SIG-M5 (cell line): Measurements from ENCODE around the gene VPS51.
"Not testable (repeated sequence)": the region's sequence is repeated elsewhere in the genome, so short reads cannot be mapped to it uniquely, and the experiment has no call there.

ENCODE experiments used
- DNase-seq: peaks from one replicate; lab custom pipeline; 2025; lab: John Stamatoyannopoulos, UW

Gene VPS51

DNA sequence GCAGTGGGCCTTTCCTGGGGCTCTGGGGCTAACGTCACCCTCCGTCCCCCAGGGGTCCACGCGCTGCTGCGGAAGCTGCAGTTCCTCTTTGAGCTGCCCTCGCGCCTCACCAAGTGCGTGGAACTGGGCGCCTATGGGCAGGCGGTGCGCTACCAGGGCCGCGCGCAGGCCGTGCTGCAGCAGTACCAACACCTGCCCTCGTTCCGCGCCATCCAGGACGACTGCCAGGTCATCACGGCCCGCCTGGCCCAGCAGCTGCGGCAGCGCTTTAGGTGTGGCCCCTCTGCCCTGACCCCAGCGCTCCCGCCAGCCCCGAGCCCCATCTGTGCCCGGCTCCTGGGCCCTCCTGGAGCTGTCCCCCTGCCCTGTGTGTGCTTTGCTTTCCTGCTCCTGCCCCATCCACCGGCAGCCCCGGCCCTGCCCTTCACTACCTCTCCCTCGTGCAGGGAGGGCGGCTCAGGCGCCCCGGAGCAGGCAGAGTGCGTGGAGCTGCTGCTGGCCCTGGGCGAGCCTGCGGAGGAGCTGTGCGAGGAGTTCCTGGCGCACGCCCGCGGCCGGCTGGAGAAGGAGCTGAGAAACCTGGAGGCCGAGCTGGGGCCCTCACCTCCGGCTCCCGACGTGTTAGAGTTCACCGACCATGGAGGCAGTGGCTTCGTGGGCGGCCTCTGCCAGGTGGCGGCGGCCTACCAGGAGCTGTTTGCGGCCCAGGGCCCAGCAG lies 11.9 kb downstream of the VPS51 start:
- no peak for DNase-seq

DNA sequence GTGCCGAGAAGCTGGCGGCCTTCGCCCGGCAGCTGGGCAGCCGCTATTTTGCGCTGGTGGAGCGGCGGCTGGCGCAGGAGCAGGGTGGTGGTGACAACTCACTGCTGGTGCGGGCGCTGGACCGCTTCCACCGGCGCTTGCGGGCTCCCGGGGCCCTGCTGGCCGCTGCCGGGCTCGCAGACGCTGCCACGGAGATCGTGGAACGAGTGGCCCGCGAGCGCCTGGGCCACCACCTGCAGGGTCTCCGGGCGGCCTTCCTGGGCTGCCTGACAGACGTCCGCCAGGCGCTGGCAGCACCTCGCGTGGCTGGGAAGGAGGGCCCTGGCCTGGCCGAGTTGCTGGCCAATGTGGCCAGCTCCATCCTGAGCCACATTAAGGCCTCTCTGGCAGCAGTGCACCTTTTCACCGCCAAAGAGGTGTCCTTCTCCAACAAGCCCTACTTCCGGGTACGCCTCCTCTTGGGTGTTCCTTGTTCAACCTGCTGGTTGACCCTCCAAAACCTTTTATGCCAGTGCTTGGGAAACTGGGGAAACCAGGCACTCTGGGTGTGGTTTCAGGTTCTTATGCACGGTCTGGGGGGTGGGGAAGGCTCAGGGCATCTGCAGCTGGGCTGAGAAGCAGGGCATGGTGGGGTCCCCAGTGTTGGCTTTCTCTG lies 12.6 kb downstream of the VPS51 start:
- DNase-seq, result no peak

DNA sequence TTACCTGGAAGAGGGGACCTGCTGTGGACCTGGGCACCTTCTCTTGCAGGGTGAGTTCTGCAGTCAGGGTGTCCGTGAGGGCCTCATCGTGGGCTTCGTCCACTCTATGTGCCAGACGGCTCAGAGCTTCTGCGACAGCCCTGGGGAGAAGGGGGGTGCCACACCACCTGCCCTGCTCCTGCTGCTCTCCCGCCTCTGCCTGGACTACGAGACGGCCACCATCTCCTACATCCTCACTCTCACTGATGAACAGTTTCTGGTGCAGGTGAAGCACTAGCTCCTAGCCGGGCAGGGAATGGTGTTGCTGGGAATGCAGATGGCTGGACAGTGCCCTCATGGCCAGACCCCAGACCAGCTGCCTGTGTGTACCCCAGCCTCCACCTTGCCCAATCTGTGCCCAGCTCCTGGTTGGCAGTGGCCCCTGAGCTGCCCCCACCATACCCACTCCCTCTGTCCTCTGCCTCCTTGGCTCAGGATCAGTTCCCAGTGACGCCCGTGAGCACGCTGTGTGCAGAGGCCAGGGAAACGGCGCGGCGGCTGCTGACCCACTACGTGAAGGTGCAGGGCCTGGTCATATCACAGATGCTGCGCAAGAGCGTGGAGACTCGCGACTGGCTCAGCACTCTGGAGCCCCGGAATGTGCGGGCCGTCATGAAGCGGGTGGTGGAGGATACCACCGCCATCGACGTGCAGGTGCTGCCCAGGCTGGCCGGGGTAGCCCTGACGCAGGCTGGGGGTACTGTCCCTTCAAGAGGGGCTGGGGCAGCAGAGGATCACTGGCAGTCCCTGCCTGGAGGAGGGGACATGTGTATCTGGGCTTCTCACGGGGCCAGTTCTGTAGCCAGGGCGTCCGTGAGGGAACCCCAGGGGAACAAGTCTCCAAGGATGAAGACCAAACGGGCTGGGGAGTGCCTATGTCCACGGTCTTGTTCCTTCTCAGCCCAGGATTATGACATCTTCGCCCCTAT lies 13.5 kb downstream of the VPS51 start:
- no peak for DNase-seq

DNA sequence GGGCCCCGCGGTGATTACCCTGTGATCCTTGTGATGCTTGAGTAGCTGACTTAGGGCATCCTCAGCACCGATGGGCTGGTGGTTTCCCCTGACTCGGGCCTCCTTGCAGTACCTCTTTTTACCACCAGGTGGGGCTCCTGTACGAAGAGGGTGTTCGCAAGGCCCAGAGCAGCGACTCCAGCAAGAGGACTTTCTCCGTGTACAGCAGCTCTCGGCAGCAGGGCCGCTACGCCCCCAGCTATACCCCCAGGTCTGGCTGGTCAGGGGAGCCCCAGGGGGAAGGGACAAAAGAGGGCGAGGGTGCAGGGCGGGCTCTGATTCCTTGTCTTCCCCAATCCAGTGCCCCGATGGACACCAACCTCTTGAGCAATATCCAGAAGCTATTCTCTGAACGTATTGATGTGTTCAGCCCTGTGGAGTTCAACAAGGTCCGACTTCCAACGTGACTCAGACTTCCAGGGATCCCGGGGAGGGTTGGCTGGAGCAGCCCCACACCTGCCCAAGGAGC lies 14.4 kb downstream of the VPS51 start:
- peak; percentile 39 for DNase-seq

DNA sequence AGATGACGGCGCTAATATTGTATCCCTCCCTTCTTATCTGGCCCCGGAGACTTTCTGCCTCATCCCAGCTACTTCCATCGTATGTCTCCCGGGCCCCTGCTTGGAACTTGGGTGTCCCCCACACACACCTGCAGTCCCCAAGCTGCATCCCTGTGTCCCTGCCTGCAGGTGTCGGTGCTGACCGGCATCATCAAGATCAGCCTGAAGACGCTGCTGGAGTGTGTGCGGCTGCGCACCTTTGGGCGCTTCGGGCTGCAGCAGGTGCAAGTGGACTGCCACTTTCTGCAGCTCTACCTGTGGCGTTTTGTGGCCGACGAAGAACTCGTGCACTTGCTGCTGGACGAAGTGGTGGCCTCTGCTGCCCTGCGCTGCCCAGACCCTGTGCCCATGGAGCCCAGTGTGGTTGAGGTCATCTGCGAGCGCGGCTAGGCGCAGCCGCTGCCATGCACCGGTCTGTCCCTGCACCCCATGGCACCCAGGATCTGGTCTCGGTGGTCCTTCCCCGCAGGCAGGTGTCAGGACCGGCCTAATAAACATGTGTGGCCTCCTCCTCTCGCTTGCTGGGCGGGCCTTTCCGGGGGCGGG lies 15.2 kb downstream of the VPS51 start:
- no peak for DNase-seq

DNA sequence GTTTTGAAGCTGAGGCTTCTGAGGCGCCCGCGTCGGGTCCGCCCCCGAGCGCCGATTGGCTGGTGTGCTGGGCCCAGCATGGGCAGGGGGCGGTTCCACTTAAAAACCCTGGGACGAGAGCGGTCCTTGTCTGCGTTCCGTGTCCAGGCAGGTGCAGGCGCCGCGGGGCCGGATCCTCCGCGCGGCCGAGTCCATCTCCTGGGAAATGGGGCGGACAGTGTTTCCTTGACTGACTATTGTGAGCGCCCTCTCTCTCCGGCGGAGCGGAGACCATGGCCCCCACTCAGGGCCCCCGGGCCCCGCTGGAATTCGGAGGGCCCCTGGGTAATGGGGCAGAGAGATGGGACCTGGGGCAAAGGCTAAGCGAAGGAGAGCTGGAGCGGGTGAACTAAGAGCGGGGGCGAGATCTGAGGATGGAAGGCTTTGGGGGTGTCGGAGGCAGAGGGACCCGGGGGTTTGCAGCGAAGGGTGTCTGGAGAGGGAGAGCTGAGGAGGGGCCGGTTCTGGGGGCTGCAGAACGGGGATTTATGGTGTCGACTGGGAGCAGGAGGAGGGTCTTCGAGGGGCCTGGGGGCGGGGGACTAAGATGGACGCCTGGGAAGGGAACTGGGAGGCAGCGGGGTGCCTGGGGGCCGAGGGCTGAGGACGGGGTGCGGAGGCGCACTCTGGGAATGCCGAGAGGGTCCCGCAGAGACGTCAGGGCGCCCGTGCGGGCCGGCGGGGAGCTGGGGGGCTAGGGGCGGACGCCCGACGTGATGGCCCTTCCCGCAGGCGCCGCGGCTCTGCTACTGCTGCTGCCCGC lies 15.9 kb downstream of the VPS51 start, which contains the start of gene TM7SF2:
Gene TM7SF2, plus strand, starts transcription at position 129 of the 802 bp plus-strand sequence. Its CDS starts 144 bp downstream, at position 273.
- peak; percentile 22 for DNase-seq

DNA sequence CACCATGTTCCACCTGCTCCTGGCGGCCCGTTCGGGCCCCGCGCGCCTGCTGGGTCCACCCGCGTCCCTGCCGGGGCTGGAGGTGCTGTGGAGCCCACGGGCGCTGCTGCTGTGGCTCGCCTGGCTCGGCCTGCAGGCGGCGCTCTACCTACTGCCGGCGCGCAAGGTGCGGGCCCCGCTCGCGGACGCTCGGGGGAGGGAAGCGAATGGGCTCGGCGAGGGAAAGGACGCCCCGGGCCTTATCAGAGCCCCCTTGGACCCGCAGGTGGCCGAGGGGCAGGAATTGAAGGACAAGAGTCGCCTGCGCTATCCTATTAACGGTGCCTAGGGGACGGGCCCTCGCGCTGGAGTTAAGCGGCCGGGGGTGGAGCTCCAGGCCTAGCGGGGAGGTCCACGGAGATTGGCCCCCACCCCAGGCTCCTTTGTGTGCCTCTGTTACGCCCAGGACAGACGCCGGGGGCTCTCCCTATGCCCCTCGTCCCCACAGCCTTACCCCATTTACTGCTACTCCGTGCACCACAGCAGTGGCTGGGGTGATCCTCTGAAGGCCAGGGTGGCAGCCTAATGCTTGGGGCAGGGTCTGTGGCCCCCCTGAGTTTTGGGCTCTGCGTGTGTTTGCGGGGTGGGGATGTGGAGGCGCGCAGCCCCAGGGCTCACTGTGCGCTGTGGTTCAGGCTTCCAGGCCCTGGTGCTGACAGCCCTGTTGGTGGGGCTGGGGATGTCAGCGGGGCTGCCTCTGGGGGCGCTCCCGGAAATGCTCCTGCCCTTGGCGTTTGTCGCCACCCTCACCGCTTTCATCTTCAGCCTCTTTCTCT lies 16.7 kb downstream of the VPS51 start:
- no peak for DNase-seq

DNA sequence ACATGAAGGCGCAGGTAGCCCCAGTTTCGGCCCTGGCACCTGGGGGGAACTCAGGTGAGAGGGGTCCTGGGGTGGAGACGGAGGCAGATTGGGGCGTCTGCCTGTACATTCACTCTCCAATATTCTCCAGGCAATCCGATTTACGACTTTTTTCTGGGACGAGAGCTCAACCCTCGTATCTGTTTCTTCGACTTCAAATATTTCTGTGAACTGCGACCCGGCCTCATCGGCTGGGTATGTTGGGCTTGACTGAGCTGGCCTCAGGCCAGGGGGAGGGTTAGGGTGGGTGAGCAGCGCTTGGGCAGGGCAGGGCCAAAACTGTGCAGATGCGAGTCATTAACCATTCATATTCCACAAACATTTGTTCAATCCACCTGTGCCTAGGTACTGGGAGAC lies 17.3 kb downstream of the VPS51 start:
- no peak for DNase-seq

DNA sequence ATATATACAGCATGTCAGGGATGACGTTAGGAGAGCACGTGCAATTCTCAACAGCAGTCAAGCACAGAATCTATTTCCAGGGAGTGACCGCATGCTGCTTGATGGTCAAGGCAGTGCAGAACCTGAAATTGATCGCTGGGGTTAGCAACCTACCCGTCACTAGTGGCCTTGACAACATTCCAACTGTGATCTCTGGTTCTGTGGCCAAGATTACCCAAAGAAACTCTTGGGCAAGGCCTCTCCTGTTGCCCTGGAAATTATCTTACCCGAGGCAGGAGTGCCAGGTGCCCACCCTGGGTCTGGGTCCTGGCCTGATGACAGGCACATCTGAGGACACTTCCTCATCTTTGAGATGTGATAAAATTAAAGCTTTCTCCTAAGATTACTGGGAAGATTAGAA lies 17.8 kb downstream of the VPS51 start:
- no peak for DNase-seq

DNA sequence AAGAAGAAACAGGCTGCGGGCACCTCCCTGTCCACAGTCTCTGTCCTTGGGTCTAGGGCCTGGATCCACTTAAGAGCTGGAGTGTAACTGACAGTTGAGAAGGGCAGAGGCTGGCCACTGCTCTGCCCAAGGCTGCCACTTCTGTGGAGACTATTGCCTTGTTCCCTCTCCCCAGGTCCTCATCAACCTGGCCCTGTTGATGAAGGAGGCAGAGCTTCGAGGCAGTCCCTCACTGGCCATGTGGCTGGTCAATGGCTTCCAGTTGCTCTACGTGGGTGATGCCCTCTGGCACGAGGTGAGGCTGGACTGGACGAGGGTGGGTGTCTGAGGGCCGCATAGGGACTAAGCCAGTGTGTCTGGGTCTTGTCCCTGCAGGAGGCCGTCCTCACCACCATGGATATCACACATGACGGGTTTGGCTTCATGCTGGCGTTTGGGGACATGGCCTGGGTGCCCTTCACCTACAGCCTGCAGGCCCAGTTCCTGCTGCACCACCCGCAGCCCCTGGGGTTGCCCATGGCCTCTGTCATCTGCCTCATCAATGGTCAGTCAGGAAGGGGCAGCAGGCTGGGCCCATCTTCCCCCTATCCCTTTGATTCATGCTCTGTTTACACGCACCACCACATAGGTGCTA lies 18.6 kb downstream of the VPS51 start:
- DNase-seq, result no peak

DNA sequence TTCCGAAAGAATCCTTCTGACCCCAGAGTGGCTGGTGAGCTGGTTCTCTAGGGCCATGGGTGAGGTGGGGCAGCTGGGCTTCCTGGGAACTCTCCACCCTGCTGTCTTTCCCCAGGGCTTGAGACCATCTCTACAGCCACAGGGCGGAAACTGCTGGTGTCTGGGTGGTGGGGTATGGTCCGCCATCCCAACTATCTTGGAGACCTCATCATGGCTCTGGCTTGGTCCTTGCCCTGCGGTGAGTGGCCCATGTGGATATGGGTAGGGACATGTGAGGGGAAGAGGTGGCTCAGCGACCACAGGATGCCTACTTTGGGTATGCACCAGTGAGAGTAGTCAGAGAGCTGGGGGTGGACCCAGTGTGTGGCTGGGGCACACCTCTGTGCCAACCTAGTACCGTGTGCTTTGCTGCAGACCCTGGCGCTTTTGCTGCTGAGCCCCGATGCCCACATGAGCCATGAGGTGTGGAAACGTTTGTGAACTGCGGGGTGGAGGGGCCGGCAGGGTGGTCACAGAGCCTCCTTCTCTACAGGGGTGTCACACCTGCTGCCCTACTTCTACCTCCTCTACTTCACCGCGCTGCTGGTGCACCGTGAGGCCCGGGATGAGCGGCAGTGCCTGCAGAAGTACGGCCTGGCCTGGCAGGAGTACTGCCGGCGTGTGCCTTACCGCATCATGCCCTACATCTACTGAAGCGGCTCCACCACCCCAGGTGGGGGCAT lies 19.5 kb downstream of the VPS51 start:
- DNase-seq, result no peak

DNA sequence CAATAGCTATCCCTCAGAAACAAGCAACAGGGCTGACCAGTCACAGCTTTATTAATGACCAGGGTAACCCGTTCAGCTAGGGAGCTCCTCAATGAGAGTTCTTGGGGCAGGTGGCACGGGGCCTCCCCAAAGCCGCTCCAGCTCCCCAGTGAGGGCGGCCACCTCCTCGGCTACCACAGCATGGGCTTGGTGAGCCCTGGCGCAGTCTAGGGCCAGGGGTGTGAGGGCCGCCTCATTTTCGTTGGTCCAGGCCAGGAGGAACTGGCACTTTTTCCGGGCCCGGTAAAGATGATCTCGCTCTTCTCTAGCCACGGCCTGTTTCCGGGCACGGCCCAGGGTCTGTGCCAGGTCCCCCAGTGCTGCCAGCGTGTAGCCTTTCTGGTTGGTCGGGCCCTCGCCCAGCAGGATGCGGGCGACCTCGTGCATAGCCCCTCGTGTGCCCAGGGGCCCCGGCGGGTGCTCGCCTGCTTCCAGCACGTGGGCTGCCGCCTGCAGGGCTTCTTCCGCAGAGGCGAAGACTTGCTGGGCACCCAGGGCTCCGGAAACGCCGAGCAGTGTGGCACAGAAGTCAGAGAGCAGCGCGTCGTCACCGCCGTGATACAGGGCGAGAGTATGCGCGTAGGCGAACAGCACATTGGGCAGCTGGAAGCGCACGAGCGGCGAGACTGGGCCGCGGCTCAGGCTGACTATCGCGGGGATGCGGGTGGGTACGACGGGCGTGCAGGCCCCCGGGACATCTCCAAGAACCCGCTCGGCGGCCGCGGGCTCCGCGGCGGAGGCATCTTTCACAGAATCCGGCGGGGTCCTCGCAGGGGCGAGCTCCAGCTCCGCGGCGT lies 20.6 kb downstream of the VPS51 start:
- no peak for DNase-seq

DNA sequence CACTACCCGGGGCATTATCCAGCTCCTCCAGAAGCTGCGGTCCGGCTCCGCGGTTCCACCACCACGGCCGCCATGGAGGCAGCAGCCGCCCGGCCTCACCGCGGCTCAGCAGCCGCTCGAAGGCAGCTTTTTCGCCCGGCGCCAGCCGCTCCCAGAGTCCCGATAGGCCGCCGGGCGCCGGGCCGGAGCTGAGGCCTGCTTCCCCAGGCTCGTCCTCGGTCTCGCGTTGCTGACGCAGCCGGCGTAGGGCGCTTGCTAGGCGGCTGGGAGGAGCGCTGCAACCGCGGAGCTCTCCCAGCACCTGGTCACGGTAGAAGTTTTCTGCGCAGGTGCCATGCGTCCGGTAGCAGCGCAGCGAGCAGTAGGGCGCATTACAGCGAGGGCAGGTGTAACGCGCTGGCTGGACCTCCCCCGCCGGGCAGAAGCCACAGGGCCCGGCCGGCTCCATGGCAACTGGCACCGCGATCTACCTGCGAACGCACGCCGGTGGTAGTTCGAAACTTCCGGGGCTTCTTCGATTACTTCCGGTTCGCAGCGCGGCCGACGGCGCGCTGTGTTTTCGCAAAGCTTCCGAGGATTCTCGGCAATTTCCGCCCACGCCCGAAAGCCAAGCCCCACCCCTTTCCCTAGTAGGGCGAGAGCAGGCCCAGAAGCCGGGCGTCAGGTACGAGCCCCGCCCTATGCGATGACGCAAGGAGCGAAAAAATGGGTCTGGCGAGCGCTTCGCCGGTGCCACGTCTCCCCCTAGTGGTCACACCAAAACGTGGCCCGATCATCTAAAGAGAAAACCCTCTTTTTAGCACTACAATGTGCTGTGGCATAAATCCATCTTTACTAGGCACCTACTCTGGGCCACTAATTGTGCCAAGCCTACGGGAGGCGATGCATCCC lies 21.4 kb downstream of the VPS51 start, which contains the start of gene ZNHIT2:
Gene ZNHIT2, minus strand, starts transcription at position 496 of the 891 bp plus-strand sequence. Its CDS starts 48 bp downstream, at position 448.
- DNase-seq, result peak; percentile 66

DNA sequence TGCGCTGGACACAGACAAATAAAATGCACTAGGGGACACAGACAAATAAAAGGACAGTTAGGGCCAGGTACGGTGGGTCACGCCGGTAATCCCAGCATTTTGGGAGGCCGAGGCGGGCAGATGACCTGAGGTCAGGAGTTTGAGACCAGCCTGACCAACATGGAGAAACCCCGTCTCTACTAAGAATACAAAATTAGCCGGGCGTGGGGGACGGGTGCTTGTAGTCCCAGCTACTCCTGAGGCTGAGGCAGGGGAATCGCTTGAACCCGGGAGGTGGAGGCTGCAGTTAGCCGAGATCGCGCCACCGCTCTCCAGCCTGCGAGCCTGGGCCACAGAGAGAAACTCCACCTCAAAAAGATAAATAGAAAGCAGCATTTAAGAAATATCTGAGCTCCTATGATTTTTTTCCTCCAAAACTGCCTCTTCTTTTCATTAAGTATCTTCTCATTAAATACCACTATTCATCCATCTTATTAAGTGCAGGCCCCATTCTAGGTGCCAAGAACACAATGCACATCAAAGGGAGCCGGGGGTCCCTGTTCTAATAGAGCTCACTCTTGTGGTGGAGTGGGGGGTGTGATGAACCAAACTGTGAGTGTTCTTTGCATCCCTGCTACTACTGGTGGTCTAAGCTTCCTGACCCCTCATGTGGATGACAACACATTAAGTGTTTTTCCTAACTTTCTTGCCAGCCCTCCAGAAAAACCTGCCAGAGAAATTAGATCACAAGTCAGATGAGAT lies 22.3 kb downstream of the VPS51 start:
- DNase-seq, result no peak

DNA sequence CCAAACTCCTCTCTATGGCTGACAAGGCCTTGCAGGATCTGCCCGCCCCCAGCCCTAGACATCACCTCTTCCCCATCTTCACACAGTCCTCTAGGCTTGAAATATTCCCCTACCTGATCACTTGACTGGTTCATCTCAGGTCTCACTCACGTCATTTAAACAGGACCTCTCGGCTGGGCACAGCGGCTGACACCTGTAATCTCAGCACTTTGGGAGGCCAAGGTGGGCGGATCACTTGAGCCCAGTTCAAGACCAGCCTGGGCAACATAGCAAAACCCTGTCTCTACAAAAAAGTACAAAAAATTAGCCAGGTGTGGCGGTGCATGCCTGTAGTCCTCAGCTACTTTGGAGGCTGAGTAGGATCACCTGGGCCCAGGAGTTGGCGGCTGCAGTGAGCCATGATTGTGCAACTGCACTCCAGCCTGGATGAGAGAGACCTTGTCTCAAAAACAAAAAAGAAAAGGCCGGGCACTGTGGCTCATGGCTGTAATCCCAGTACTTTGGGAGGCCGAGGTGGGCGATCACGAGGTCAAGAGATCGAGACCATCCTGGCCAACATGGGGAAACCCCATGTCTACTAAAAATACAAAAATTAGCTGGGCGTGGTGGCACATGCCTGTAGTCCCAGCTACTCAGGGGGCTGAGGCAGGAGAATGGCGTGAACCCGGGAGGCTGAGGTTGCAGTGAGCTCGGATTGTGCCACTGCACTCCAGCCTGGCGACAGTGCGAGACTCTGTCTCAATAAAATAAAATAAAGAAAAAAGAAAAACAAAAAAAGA lies 23.1 kb downstream of the VPS51 start:
- DNase-seq, result not testable (repeated sequence)

DNA sequence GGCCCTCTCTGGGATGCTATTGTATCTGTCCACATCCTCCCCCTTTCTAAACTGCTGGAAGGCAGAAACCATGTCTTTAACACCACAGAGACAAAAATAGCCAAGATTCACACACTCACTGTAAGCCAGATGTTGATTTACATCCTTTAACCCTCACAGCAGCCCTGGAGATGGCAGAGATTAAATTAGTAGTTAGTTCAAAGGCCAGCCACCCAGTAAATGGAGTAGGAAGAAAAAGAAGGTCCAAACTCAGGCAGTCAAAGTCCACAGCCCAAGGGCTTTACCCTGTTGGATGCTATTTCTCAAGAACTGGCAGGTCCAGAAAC lies 23.6 kb downstream of the VPS51 start:
- no peak for DNase-seq
